PC-3 (cell line): ENCODE measurements around the gene KSR2. TPM values are rescaled to one million over a fixed set of nuclear protein-coding genes. Genes with fewer than 3 reads are reported as not detected.

Experiments used
- ATAC-seq: fragments of 200-7000 bp; cut with Tn5 transposase; 2 replicates; pipeline ENCODE4 v1.9.1; 2020; ENCODE audit warnings: mild to moderate bottlenecking, moderate library complexity
- BruUV-seq: library from RNA; stranded (reverse); fragments of 400-500 nt; replicated peaks from 2 replicates; lab custom pipeline; 2021; lab: Mats Ljungman, UMichigan
- CTCF ChIA-PET: fragments of 300-600 bp; sonication (Branson Sonifier 250); formaldehyde crosslinking; loops from one replicate; lab custom pipeline; 2022; ENCODE audit warnings: antibody characterized with exemption; lab: Charles Lee
- POLR2A ChIA-PET: fragments of 300-600 bp; sonication (Branson Sonifier 250); formaldehyde crosslinking; loops from one replicate; lab custom pipeline; 2022; ENCODE audit warnings: antibody characterized with exemption; ENCODE audit not compliant: unreplicated experiment; lab: Charles Lee
- DNase-seq: peaks from one replicate; pipeline ENCODE4 v3.0.0-alpha.2; 2015
- H2AFZ ChIP-seq: fragments of 300-600 bp; sonication (generic); 2 replicates; pipeline ENCODE4 v1.6.0; 2016; ENCODE audit warnings: antibody characterized with exemption, low read length
- H3F3A ChIP-seq: fragments of 300-600 bp; sonication (generic); one replicate; pipeline ENCODE4 v1.6.0; 2017; ENCODE audit warnings: antibody characterized with exemption, low read length, control low read depth, mild to moderate bottlenecking; ENCODE audit not compliant: unreplicated experiment
- H3K27ac ChIP-seq: fragments of 300-600 bp; sonication (generic); 2 replicates; pipeline ENCODE4 v1.5.1; 2016; ENCODE audit warnings: mild to moderate bottlenecking, low read length
- H3K27me3 ChIP-seq: fragments of 300-600 bp; sonication (generic); 2 replicates; pipeline ENCODE4 v1.6.1; 2016; ENCODE audit warnings: low read length, mixed read lengths
- H3K36me3 ChIP-seq: fragments of 300-600 bp; sonication (generic); 2 replicates; pipeline ENCODE4 v1.6.1; 2016; ENCODE audit warnings: low read depth, mixed run types, low read length, mixed read lengths
- H3K4me1 ChIP-seq: fragments of 300-600 bp; sonication (generic); 2 replicates; pipeline ENCODE4 v1.5.1; 2016; ENCODE audit warnings: low read length; ENCODE audit not compliant: insufficient read depth
- H3K4me2 ChIP-seq: fragments of 300-600 bp; sonication (generic); 2 replicates; pipeline ENCODE4 v1.6.0; 2016; ENCODE audit warnings: low read length
- H3K4me3 ChIP-seq: fragments of 300-600 bp; sonication (generic); 2 replicates; pipeline ENCODE4 v1.5.1; 2016; ENCODE audit warnings: mild to moderate bottlenecking, low read length, mixed read lengths
- H3K79me2 ChIP-seq: fragments of 300-600 bp; sonication (generic); 2 replicates; pipeline ENCODE4 v1.6.1; 2017; ENCODE audit warnings: low read length, mixed read lengths
- H3K9ac ChIP-seq: fragments of 300-600 bp; sonication (generic); 2 replicates; pipeline ENCODE4 v1.6.0; 2016; ENCODE audit warnings: mild to moderate bottlenecking, low read length
- H3K9me2 ChIP-seq: fragments of 300-600 bp; sonication (generic); replicated peaks from 2 replicates; pipeline ENCODE4 v1.6.1; 2016; ENCODE audit warnings: mixed run types, low read length, mixed read lengths
- H3K9me3 ChIP-seq: fragments of 300-600 bp; sonication (generic); 2 replicates; pipeline ENCODE4 v1.6.1; 2016; ENCODE audit warnings: low read length, mixed read lengths
- H4K20me1 ChIP-seq: fragments of 300-600 bp; sonication (generic); 2 replicates; pipeline ENCODE4 v1.6.1; 2016; ENCODE audit warnings: low read length, mixed read lengths
- EZH2 ChIP-seq: fragments of 300-600 bp; sonication (generic); IDR thresholded peaks from one replicate; pipeline ENCODE4 v1.6.1; 2017; ENCODE audit warnings: antibody characterized with exemption, mild to moderate bottlenecking, low read length; ENCODE audit not compliant: unreplicated experiment
- EZH2phosphoT487 ChIP-seq: fragments of 300-600 bp; sonication (generic); IDR thresholded peaks from 2 replicates; pipeline ENCODE4 v1.6.1; 2018; ENCODE audit warnings: mild to moderate bottlenecking, antibody characterized with exemption, low read length, borderline replicate concordance
- intact Hi-C: fragments of 100-400 bp; cut with micrococcal nuclease; formaldehyde crosslinking; loops from 2 replicates; pipeline ENCODE4 v1.9.0; 2023
- total RNA-seq: library from RNA; depleted of rRNA; stranded (reverse); fragments of >200 nt; gene quantifications from 2 replicates; pipeline ENCODE4 v1.2.3, GENCODE V29; 2014
- TF ChIP-seq, protein P1 (sequence below): fragments of 300-600 bp; sonication (generic); conservative IDR thresholded peaks from 2 replicates; pipeline ENCODE4 v1.5.1; 2017; ENCODE audit warnings: antibody characterized with exemption, low read depth, mild to moderate bottlenecking, low read length

Gene KSR2
- total RNA-seq, 1 experiment from 2014 or later, result 0.80 TPM

DNA sequence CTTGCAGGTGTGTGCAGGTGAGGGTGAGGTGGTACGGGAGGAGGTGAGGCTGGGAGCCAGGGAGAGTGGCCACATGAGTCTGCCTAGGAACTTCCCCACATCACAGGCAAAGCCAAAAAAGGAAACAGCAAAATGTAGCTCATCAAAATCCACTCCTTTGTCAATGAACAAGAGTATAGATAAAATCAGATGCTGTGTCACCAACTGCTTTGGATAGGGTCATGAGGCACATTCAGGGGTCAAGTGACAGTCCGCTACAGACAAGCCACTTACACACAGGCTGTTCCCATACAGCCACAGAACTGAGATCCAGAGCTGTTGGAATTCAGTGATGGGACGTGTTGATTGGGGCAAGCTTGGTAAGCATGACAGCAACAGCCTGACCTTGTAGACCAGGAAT lies 507.1 kb downstream of the KSR2 start:
- Histone ChIP-seq H3K27ac (no peak overlapping the region), H3K4me1 (peaks cover 6% of the 10 kb centered on the region; the same call in 1 of the 2 replicates), H3K4me2 (no peak overlapping the region), H3K9me2 (no peaks in the 10 kb centered on the region), H4K20me1 (no peaks in the 10 kb centered on the region), H3K9me3 (no peaks in the 10 kb centered on the region), H3F3A (no peaks in the 10 kb centered on the region), H3K9ac (no peak overlapping the region), H3K4me3 (no peak overlapping the region), H3K27me3 (no peaks in the 10 kb centered on the region), H3K36me3 (no peaks in the 10 kb centered on the region), H2AFZ (no peak overlapping the region), H3K79me2 (no peaks in the 10 kb centered on the region)
- ATAC-seq (no peak), DNase-seq (no peak)
- TF ChIP-seq EZH2, result no peak
- no peak for TF ChIP-seq EZH2phosphoT487
- TF ChIP-seq, protein P1, sequence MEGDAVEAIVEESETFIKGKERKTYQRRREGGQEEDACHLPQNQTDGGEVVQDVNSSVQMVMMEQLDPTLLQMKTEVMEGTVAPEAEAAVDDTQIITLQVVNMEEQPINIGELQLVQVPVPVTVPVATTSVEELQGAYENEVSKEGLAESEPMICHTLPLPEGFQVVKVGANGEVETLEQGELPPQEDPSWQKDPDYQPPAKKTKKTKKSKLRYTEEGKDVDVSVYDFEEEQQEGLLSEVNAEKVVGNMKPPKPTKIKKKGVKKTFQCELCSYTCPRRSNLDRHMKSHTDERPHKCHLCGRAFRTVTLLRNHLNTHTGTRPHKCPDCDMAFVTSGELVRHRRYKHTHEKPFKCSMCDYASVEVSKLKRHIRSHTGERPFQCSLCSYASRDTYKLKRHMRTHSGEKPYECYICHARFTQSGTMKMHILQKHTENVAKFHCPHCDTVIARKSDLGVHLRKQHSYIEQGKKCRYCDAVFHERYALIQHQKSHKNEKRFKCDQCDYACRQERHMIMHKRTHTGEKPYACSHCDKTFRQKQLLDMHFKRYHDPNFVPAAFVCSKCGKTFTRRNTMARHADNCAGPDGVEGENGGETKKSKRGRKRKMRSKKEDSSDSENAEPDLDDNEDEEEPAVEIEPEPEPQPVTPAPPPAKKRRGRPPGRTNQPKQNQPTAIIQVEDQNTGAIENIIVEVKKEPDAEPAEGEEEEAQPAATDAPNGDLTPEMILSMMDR, result no peak
- POLR2A ChIA-PET, result no interaction called here
- BruUV-seq, result no TSS peak
- intact Hi-C loops, result no loop called here
- CTCF ChIA-PET, result no interaction called here

DNA sequence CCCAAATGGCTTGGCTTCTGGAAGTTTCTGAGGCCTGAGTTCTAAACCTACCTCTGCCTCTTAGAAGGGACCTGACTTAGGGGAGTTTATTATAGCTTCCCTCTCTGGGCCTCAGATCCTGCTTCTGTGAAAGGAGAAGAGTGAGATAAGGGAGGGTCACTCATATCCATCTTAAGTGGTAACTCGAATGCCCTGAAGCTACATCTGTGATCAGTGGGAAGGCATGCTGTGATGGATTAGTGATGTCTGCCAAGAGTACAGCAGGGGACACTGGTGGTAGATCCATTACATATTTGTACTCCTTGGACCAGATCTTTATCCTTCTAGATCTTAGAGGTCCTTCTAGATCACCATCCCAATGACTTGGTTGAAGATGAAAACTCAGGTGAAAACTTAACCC lies 509.6 kb downstream of the KSR2 start:
- peaks cover 6% of the 10 kb centered on the region; the same call in 1 of the 2 replicates for H3K4me1 ChIP-seq
- no peak overlapping the region for H2AFZ ChIP-seq
- no peaks in the 10 kb centered on the region for H3K79me2 ChIP-seq
- DNase-seq, result no peak
- no peak overlapping the region for H3K9ac ChIP-seq
- BruUV-seq, result no TSS peak
- no peak overlapping the region for H3K4me3 ChIP-seq
- intact Hi-C loops, result no loop called here
- H4K20me1 ChIP-seq, result no peaks in the 10 kb centered on the region
- POLR2A ChIA-PET, result no interaction called here
- no peak overlapping the region for H3K27ac ChIP-seq
- no peaks in the 10 kb centered on the region for H3F3A ChIP-seq
- TF ChIP-seq, protein P1, result no peak
- no peak for TF ChIP-seq EZH2phosphoT487
- TF ChIP-seq EZH2, result no peak
- CTCF ChIA-PET, result no interaction called here
- no peaks in the 10 kb centered on the region for H3K9me3 ChIP-seq
- no peaks in the 10 kb centered on the region for H3K36me3 ChIP-seq
- H3K4me2 ChIP-seq, result no peak overlapping the region
- H3K9me2 ChIP-seq, result no peaks in the 10 kb centered on the region
- no peak for ATAC-seq
- H3K27me3 ChIP-seq, result no peaks in the 10 kb centered on the region

DNA sequence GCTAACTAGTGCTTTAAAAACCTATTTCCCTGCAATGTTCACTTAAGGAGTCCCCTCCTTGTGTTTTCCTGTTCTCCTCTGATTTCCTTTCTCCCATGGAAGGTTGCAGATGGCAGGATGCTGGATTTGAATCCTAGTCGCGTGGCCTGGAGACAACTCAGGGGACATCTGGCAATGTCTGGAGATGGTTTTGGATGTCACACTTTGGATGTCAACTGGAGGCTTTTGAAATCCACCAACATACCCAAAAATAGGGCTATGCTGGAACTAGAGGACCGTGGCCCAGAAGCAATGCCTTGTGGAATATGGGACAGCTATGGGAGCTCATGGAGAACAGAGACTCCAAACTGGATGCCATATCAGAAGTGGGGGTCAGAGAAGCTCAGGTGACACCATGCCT lies 511.6 kb downstream of the KSR2 start:
- Histone ChIP-seq H3K79me2 (no peaks in the 10 kb centered on the region), H3K27ac (no peak overlapping the region), H3K9ac (no peak overlapping the region), H3K4me1 (peaks cover 6% of the 10 kb centered on the region; the same call in 1 of the 2 replicates), H2AFZ (no peak overlapping the region), H3K9me2 (no peaks in the 10 kb centered on the region), H3K4me3 (no peak overlapping the region), H3K36me3 (no peaks in the 10 kb centered on the region), H3F3A (no peaks in the 10 kb centered on the region), H3K27me3 (no peaks in the 10 kb centered on the region), H3K9me3 (no peaks in the 10 kb centered on the region), H3K4me2 (no peak overlapping the region), H4K20me1 (no peaks in the 10 kb centered on the region)
- ATAC-seq (no peak), DNase-seq (no peak)
- TF ChIP-seq, protein P1, result no peak
- TF ChIP-seq EZH2, result no peak
- TF ChIP-seq EZH2phosphoT487, result no peak
- intact Hi-C loops, result no loop called here
- ChIA-PET POLR2A (no interaction called here), CTCF (no interaction called here)
- no TSS peak for BruUV-seq
